Heart right ventricle (tissue), 16 donors: Measurements from ENCODE around the gene COL25A1. TPM values are rescaled to one million over a fixed set of nuclear protein-coding genes. Genes with fewer than 3 reads are reported as not detected.

Source experiments
- ATAC-seq, 8 donors: fragments of 200-7000 bp; cut with Tn5 transposase; one replicate each; pipeline ENCODE4 v1.9.1; 2020; ENCODE audit warnings: mild to moderate bottlenecking in 8 of 8, moderate library complexity in 8 of 8, moderate number of reproducible peaks in 1 of 8
- DNase-seq, 2 donors: peaks; one replicate each; pipeline ENCODE4 v3.0.0-alpha.2; 2020
- H3K27ac ChIP-seq, 10 donors: fragments of 200-600 bp; sonication (generic) in 2 of 10; one replicate each; pipeline versions ENCODE4 v1.5.0 to v1.8.0; 2020 to 2022; ENCODE audit warnings: mild to moderate bottlenecking in 3 of 10
- H3K27me3 ChIP-seq, 7 donors: fragments of 200-600 bp; one replicate each; pipeline ENCODE4 v1.8.0; 2021 to 2022; ENCODE audit warnings: mild to moderate bottlenecking in 2 of 7
- H3K36me3 ChIP-seq, 9 donors: fragments of 200-600 bp; sonication (generic) in 1 of 9; one replicate each; pipeline versions ENCODE4 v1.5.0 to v1.8.0; 2020 to 2022; ENCODE audit warnings: mild to moderate bottlenecking in 2 of 9
- H3K4me1 ChIP-seq, 9 donors: fragments of 200-600 bp; sonication (generic) in 1 of 9; one replicate each; pipeline versions ENCODE4 v1.5.0 to v1.8.0; 2020 to 2022; ENCODE audit warnings: mild to moderate bottlenecking in 4 of 9
- H3K4me3 ChIP-seq, 10 donors: fragments of 200-600 bp; sonication (generic) in 2 of 10; one replicate each; pipeline versions ENCODE4 v1.5.0 to v1.8.0; 2020 to 2022; ENCODE audit warnings: mild to moderate bottlenecking in 7 of 10, moderate library complexity in 2 of 10
- H3K9me3 ChIP-seq, 11 donors: fragments of 200-600 bp in 10 of 11; sonication (generic) in 2 of 11; one replicate each; pipeline versions ENCODE4 v1.5.0 to v1.8.0; 2013 to 2022; ENCODE audit warnings: mild to moderate bottlenecking in 2 of 11, control low read depth in 1 of 11, moderate library complexity in 1 of 11
- WGBS, 2 donors: extraction: QIAGEN DNeasy Blood & Tissue Kit; methylation state at CpG; one replicate each; pipeline ENCODE4 v1.1.7; 2013; ENCODE audit warnings: inconsistent platforms in 1 of 2; 5-methylcytosine and 5-hydroxymethylcytosine counted together
- intact Hi-C, 10 donors: fragments of 100-400 bp; cut with DNase I; formaldehyde crosslinking; loops; one replicate each; pipeline versions ENCODE4 v1.11.1 to v1.14.2; 2022
- polyA plus RNA-seq, 2 donors: library from polyadenylated mRNA; stranded (reverse); fragments of 200-250 nt; gene quantifications; one replicate each; pipeline ENCODE4 v1.2.3, GENCODE V29; 2013
- total RNA-seq, 10 donors: library from RNA; stranded (reverse); fragmentation: NEBNext Ultra II Directional in 3 of 10; extraction: Animal tissue kit (Norgen Biotek cat#: 25700) in 3 of 10; gene quantifications; one replicate each; pipeline versions ENCODE4 v1.2.1 to v1.2.4, GENCODE V29; 2021 to 2023
- TF ChIP-seq, protein P1 (sequence below), 9 donors: fragments of 200-600 bp; sonication (generic) in 2 of 9; IDR thresholded peaks; one replicate each; pipeline versions ENCODE4 v1.5.0 to v1.8.0; 2021 to 2022; ENCODE audit warnings: antibody characterized with exemption in 9 of 9, mild to moderate bottlenecking in 5 of 9, moderate library complexity in 1 of 9
- donor health status: Arrhythmogenic right ventricular cardiomyopathy.
- donor health status: ischemic (EF 13 %, LVEDD 7.1; RV severe dilation, severe dysfunction).
- donor health status: healthy with polysubstance abuse.
- donor health status: DM: no; HTN: yes; CAD: no.
- donor health status: DM: no; HTN: no; CAD: no.
- donor health status: ischemic (EF 25% LVEDD 6.9; RV normal size, moderate dysfunction).
- donor health status: ischemic (EF 25% LVEDD 5.7; RV mildly dilated, moderate dysfunction).
- donor health status: healthy.
- donor health status: DM: yes; HTN: yes; CAD: no.
- donor health status: Ischemic cardiomyopathy.
- donor health status: ischemic (EF 35%, LVEDD 5.7; RV mildly dilated, moderate dysfunction).
- donor health status: nonischemic (EF 11% LVEDD 7.7; RV severe dilation, severe dysfunction).
- donor health status: DM: yes; HTN: yes; CAD: no.
- donor health status: PGD.
- donor health status: ischemic (EF 29% LVEDD 5.4; RV normal size, mild dysfunction).
- donor health status: nonischemic (EF 23%, LVEDD 6.1; RV moderate dilation, normal function).

The COL25A1 gene
- total and polyA plus RNA-seq, 12 donors, result 0.07 to 1.2 (median 0.41) TPM

DNA sequence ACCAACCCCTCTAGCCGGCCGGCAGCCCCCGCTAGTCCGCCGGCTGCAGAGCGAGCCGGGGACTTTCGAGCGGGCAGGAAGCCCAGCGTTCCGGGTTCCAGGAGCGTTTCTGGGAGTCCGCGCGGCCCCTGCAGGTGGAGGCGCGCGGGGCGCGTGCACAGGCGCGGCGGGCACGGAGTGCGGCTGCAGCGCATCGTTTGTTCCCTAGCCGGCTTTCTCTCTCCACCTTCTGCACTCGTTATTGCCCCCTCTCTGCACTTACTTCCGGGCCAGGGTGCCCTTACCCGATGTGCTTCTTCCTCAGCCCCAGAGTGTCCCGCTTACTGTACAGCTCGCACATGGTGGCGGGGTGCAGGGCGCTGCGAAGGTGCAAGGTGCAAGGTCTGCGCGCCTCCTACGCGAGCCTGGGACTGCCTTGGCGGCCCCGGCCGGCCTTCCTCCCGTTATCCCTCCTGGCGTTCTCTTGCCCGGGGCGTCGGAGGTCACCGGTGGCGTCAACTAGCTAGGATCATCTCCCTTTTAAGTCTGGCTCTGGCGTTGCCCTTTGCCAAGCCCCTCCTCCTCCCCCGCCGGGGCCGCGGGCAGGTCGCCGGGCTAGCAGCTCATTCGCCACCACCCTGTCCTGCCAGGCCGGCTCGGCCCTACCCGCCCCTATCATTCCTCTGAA, 539.8 kb downstream of the COL25A1 start, which contains the start of gene ETNPPL:
Gene ETNPPL (minus strand): TSS at position 495 of the 667 bp plus-strand sequence. CDS start 155 bp downstream, at position 340.
- TF ChIP-seq, protein P1, sequence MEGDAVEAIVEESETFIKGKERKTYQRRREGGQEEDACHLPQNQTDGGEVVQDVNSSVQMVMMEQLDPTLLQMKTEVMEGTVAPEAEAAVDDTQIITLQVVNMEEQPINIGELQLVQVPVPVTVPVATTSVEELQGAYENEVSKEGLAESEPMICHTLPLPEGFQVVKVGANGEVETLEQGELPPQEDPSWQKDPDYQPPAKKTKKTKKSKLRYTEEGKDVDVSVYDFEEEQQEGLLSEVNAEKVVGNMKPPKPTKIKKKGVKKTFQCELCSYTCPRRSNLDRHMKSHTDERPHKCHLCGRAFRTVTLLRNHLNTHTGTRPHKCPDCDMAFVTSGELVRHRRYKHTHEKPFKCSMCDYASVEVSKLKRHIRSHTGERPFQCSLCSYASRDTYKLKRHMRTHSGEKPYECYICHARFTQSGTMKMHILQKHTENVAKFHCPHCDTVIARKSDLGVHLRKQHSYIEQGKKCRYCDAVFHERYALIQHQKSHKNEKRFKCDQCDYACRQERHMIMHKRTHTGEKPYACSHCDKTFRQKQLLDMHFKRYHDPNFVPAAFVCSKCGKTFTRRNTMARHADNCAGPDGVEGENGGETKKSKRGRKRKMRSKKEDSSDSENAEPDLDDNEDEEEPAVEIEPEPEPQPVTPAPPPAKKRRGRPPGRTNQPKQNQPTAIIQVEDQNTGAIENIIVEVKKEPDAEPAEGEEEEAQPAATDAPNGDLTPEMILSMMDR (IDR thresholded peaks at IDR 0.05), result peak in 2 of 9 donors; percentile 22 to 25
- H3K4me3 ChIP-seq, result peak within 1 kb of the TSS; percentile 39 to 65 (median 60)
- intact Hi-C loops, result no loop called here
- H3K4me1 ChIP-seq, result peaks cover 0 to 18% (median 11%) of the 10 kb centered on the region in 9 donors
- H3K27ac ChIP-seq, result peak within 1 kb of the TSS in 4 of 10 donors; percentile 17 to 65 (median 25)
- H3K9me3 ChIP-seq, result peaks cover 0 to 9% (median 0%) of the 10 kb centered on the region in 11 donors
- WGBS, 2 donors, result 0 to 1% methylated on average over 61 of the region's 61 CpGs
- H3K27me3 ChIP-seq, result peaks cover 0 to 56% (median 13%) of the 10 kb centered on the region in 7 donors
- DNase-seq (peak; percentile 7 to 47), ATAC-seq (peak; percentile 67 to 94 (median 82))
- H3K36me3 ChIP-seq, result no peaks in the 10 kb centered on the region

Other genes starting within 250 kb of the COL25A1 start
- 10 to 100 TPM; 22.4 to 34.1 (median 29.7) TPM for gene SEC24B, start 131.2 kb upstream of the COL25A1 start, total RNA-seq
- 1 to 10 TPM; 7.3 to 7.7 TPM for gene SEC24B, start 131.2 kb upstream of the COL25A1 start, polyA plus RNA-seq